Tibial artery (tissue), 4 donors: ENCODE data around the gene MYL9.

Experiments
- DNase-seq, 2 donors: peaks; one replicate each; pipeline ENCODE4 v3.0.0-alpha.2; 2019
- H3K27ac ChIP-seq, 2 donors: fragments of 200-600 bp; sonication (generic) in 1 of 2; 1 replicate in 1 of 2; 2 replicates in 1 of 2; pipeline ENCODE4 v1.5.1; 2018 to 2019; ENCODE audit warnings: mild to moderate bottlenecking in 1 of 2
- H3K27me3 ChIP-seq, 2 donors: fragments of 200-600 bp; sonication (generic) in 1 of 2; one replicate each; pipeline versions ENCODE4 v1.5.1 to v1.6.0; 2016 to 2019
- H3K36me3 ChIP-seq, 3 donors: fragments of 200-600 bp; sonication (generic) in 2 of 3; one replicate each; pipeline ENCODE4 v1.5.1; 2016 to 2019; ENCODE audit warnings: mild to moderate bottlenecking in 2 of 3
- H3K4me1 ChIP-seq, 4 donors: fragments of 200-600 bp; sonication (generic) in 2 of 4; 1 replicate in 3 of 4; 2 replicates in 1 of 4; pipeline ENCODE4 v1.5.1; 2016 to 2019
- H3K4me3 ChIP-seq, 2 donors: fragments of 200-600 bp; sonication (generic) in 1 of 2; 1 replicate in 1 of 2; 2 replicates in 1 of 2; pipeline ENCODE4 v1.5.1; 2018 to 2019; ENCODE audit warnings: mild to moderate bottlenecking in 2 of 2
- H3K9me3 ChIP-seq, 3 donors: fragments of 200-600 bp; sonication (generic) in 1 of 3; one replicate each; pipeline ENCODE4 v1.5.1; 2016 to 2019
- CTCF ChIP-seq, 2 experiments: fragments of 200-600 bp in 1 of 2; fragments of 450-650 bp in 1 of 2; IDR thresholded peaks; one replicate each; pipeline ENCODE4 v1.5.1; 2017 to 2019; ENCODE audit warnings: antibody characterized with exemption in 2 of 2, mild to moderate bottlenecking in 1 of 2, moderate library complexity in 1 of 2
- intact Hi-C: fragments of 100-400 bp; cut with DNase I; formaldehyde crosslinking; loops from one replicate; pipeline ENCODE4 v1.15.0; 2023; ENCODE audit warnings: low total_unique reads

Gene MYL9

GRCh38 chr20:36543184-36544133 is 2.1 kb downstream of the MYL9 start:
- Histone ChIP-seq H3K4me1 (peaks cover 0 to 78% (median 59%) of the 10 kb centered on the region in 4 donors), H3K36me3 (peaks cover 43 to 45% (median 45%) of the 10 kb centered on the region in 3 donors), H3K27ac (peak overlapping the region; percentile 97 to 99), H3K4me3 (peak overlapping the region; percentile 85 to 99), H3K9me3 (no peaks in the 10 kb centered on the region), H3K27me3 (no peaks in the 10 kb centered on the region)
- DNase-seq, result peak; percentile 95 to 98
- intact Hi-C loops, result loop anchor here (2.0 kb wide), 1 partner anchor 81 kb away; no protein-coding TSS in a partner anchor
- TF ChIP-seq CTCF (IDR thresholded peaks at IDR 0.05), result no peak

- no peak for TF ChIP-seq CTCF (IDR thresholded peaks at IDR 0.05)
- peak in 1 of 2 donors; percentile 88 for DNase-seq
- H3K4me3 ChIP-seq, result peak overlapping the region; percentile 85 to 99
- H3K27me3 ChIP-seq, result no peaks in the 10 kb centered on the region
- peak overlapping the region; percentile 97 to 99 for H3K27ac ChIP-seq
- no peaks in the 10 kb centered on the region for H3K9me3 ChIP-seq
- peaks cover 48 to 54% (median 53%) of the 10 kb centered on the region in 3 donors for H3K36me3 ChIP-seq
- peaks cover 0 to 78% (median 54%) of the 10 kb centered on the region in 4 donors for H3K4me1 ChIP-seq
- intact Hi-C loops, result no loop called here
Measured at GRCh38 chr20:36544134-36545018, 3.1 kb downstream of the MYL9 start.

GRCh38 chr20:36546111-36546736 is 4.9 kb downstream of the MYL9 start:
- H3K27ac ChIP-seq, result peak overlapping the region; percentile 97 to 99

GRCh38 chr20:36547186-36548005 is 6.1 kb downstream of the MYL9 start:
- Histone ChIP-seq H3K9me3 (no peaks in the 10 kb centered on the region), H3K36me3 (peaks cover 48 to 58% (median 51%) of the 10 kb centered on the region in 3 donors), H3K27me3 (no peaks in the 10 kb centered on the region), H3K4me1 (peaks cover 0 to 80% (median 59%) of the 10 kb centered on the region in 4 donors), H3K4me3 (peak overlapping the region in 1 of 2 donors; percentile 85), H3K27ac (peak overlapping the region; percentile 97 to 99)
- peak in 1 of 2 donors; percentile 68 for DNase-seq
- intact Hi-C loops, result no loop called here
- TF ChIP-seq CTCF (IDR thresholded peaks at IDR 0.05), result no peak

More at GRCh38 chr20:36546111-36546736, 4.9 kb downstream of the MYL9 start:
- Histone ChIP-seq H3K9me3 (no peaks in the 10 kb centered on the region), H3K4me3 (peak overlapping the region; percentile 85 to 99), H3K36me3 (peaks cover 48 to 59% (median 53%) of the 10 kb centered on the region in 3 donors), H3K27me3 (no peaks in the 10 kb centered on the region), H3K4me1 (peaks cover 0 to 80% (median 59%) of the 10 kb centered on the region in 4 donors)
- no peak for TF ChIP-seq CTCF (IDR thresholded peaks at IDR 0.05)
- intact Hi-C loops, result no loop called here
- peak in 1 of 2 donors; percentile 68 for DNase-seq
